Non-pigmented ciliary epithelial cell (primary cell): Measurements from ENCODE around the gene CCNL2.
"Not testable (repeated sequence)": the region's sequence is repeated elsewhere in the genome, so short reads cannot be mapped to it uniquely, and the experiment has no call there.

Experiments used
- DNase-seq: peaks from one replicate; pipeline ENCODE4 v3.0.0-alpha.2; 2010; ENCODE audit warnings: low read depth

CCNL2 gene

GRCh38 chr1:1432274-1432950 is 33.3 kb upstream of the CCNL2 start:
- DNase-seq = no peak

- DNase-seq = no peak
Observed at GRCh38 chr1:1431845-1432273, 32.7 kb upstream of the CCNL2 start.

GRCh38 chr1:1430992-1431844 is 32.1 kb upstream of the CCNL2 start:
- DNase-seq = no peak

GRCh38 chr1:1430114-1430982 is 31.2 kb upstream of the CCNL2 start:
- DNase-seq = no peak

- no peak for DNase-seq
Observed at GRCh38 chr1:1429671-1430073, 30.5 kb upstream of the CCNL2 start.

GRCh38 chr1:1428967-1429366 is 29.8 kb upstream of the CCNL2 start:
- not testable (repeated sequence) for DNase-seq

GRCh38 chr1:1428174-1428573 is 29.0 kb upstream of the CCNL2 start:
- DNase-seq = no peak

GRCh38 chr1:1427820-1428148 is 28.6 kb upstream of the CCNL2 start:
- DNase-seq = no peak

- no peak for DNase-seq
Observed at GRCh38 chr1:1427106-1427819, 28.1 kb upstream of the CCNL2 start.

GRCh38 chr1:1426496-1427105 is 27.5 kb upstream of the CCNL2 start:
- DNase-seq = no peak

GRCh38 chr1:1425753-1426495 is 26.8 kb upstream of the CCNL2 start:
- no peak for DNase-seq

- DNase-seq = no peak
Observed at GRCh38 chr1:1425426-1425752, 26.3 kb upstream of the CCNL2 start.

GRCh38 chr1:1424707-1425106 is 25.6 kb upstream of the CCNL2 start:
- DNase-seq = no peak

GRCh38 chr1:1423245-1423597 is 24.1 kb upstream of the CCNL2 start:
- DNase-seq = no peak

- DNase-seq = no peak
Observed at GRCh38 chr1:1422465-1423244, 23.5 kb upstream of the CCNL2 start.

GRCh38 chr1:1421907-1422464 is 22.9 kb upstream of the CCNL2 start:
- DNase-seq = no peak

- no peak for DNase-seq
Observed at GRCh38 chr1:1421147-1421906, 22.2 kb upstream of the CCNL2 start, which contains the start of gene ANKRD65. TSS of gene ANKRD65 (minus strand) at chr1:1421276. CDS start at chr1:1421005, 271 bp downstream.

GRCh38 chr1:1420654-1421141 is 21.6 kb upstream of the CCNL2 start:
- no peak for DNase-seq
